DMS 273 treated with DMSO at 0.1 percent for 48 hours (cell line): ENCODE results near the gene CRY1.

ENCODE experiments used
- DNase-seq: peaks from one replicate; lab custom pipeline; 2025; lab: John Stamatoyannopoulos, UW

CRY1 gene

GRCh38 chr12:106957583-106957982 is 135.8 kb downstream of the CRY1 start:
- DNase-seq: no peak

- no peak for DNase-seq
Observed at GRCh38 chr12:106956048-106956578, 137.2 kb downstream of the CRY1 start.

- peak; percentile 75 for DNase-seq
Observed at GRCh38 chr12:106955377-106956047, 137.8 kb downstream of the CRY1 start, which contains the start of gene TMEM263. TMEM263 (plus strand) TSS chr12:106955907; CDS start chr12:106967117, 11,210 bp downstream.

- DNase-seq: no peak
Observed at GRCh38 chr12:106954462-106955376, 138.6 kb downstream of the CRY1 start.

- DNase-seq: no peak
Observed at GRCh38 chr12:106953352-106954250, 139.7 kb downstream of the CRY1 start.

- DNase-seq: no peak
Observed at GRCh38 chr12:106950591-106950990, 142.8 kb downstream of the CRY1 start.

GRCh38 chr12:106947461-106947860 is 145.9 kb downstream of the CRY1 start:
- no peak for DNase-seq

- no peak for DNase-seq
Observed at GRCh38 chr12:106945261-106945851, 148.0 kb downstream of the CRY1 start.

GRCh38 chr12:106942775-106943174 is 150.6 kb downstream of the CRY1 start:
- DNase-seq: no peak

- DNase-seq: no peak
Observed at GRCh38 chr12:106941481-106942156, 151.7 kb downstream of the CRY1 start.
